ENCODE results near the gene VPS13C.

GRCh38 chr15:62089616-62090015 is 29.4 kb upstream of the VPS13C start:
- TF ChIP-seq POLR2A (IDR thresholded peaks at IDR 0.05; ENCODE audit: low read depth, low read length) (no peak), POLR2AphosphoS5 (IDR thresholded peaks at IDR 0.05; ENCODE audit: low read depth, low read length) (no peak), TAF1 (IDR thresholded peaks at IDR 0.05; ENCODE audit: borderline replicate concordance, low read depth, low read length) (no peak)
